GM23248 (cell line): ENCODE measurements around the gene ITM2C. TPM values are rescaled to one million over a fixed set of nuclear protein-coding genes. Genes with fewer than 3 reads are reported as not detected.

Experiments
- DNase-seq: peaks from one replicate; pipeline ENCODE4 v3.0.0-alpha.2; 2015
- H2AFZ ChIP-seq: fragments of 200-600 bp; sonication (generic); 2 replicates; pipeline ENCODE4 v1.6.1; 2016; ENCODE audit warnings: antibody characterized with exemption
- H3F3A ChIP-seq: fragments of 200-600 bp; sonication (generic); 2 replicates; pipeline ENCODE4 v1.6.1; 2016; ENCODE audit warnings: mild to moderate bottlenecking, antibody characterized with exemption, mixed run types; ENCODE audit not compliant: insufficient read depth
- H3K27ac ChIP-seq: fragments of 200-600 bp; sonication (generic); 2 replicates; pipeline ENCODE4 v1.5.1; 2016; ENCODE audit warnings: mild to moderate bottlenecking
- H3K27me3 ChIP-seq: fragments of 200-600 bp; sonication (generic); replicated peaks from 2 replicates; pipeline ENCODE4 v1.6.1; 2016; ENCODE audit warnings: mild to moderate bottlenecking; ENCODE audit not compliant: insufficient read depth
- H3K36me3 ChIP-seq: fragments of 200-600 bp; sonication (generic); 2 replicates; pipeline ENCODE4 v1.6.1; 2016; ENCODE audit warnings: low read depth, mild to moderate bottlenecking
- H3K4me1 ChIP-seq: fragments of 200-600 bp; sonication (generic); 2 replicates; pipeline ENCODE4 v1.6.1; 2016; ENCODE audit warnings: mild to moderate bottlenecking; ENCODE audit not compliant: insufficient read depth
- H3K4me2 ChIP-seq: fragments of 200-600 bp; sonication (generic); one replicate; pipeline ENCODE4 v1.6.1; 2016; ENCODE audit warnings: mild to moderate bottlenecking; ENCODE audit not compliant: unreplicated experiment
- H3K4me3 ChIP-seq: fragments of 200-600 bp; sonication (generic); 2 replicates; pipeline ENCODE4 v1.5.1; 2016; ENCODE audit warnings: mild to moderate bottlenecking
- H3K79me2 ChIP-seq: fragments of 200-600 bp; sonication (generic); 2 replicates; pipeline ENCODE4 v1.6.1; 2016; ENCODE audit warnings: mild to moderate bottlenecking; ENCODE audit not compliant: insufficient read depth
- H3K9ac ChIP-seq: fragments of 200-600 bp; sonication (generic); 2 replicates; pipeline ENCODE4 v1.6.1; 2016; ENCODE audit warnings: mild to moderate bottlenecking
- H3K9me2 ChIP-seq: fragments of 200-600 bp; sonication (generic); 2 replicates; pipeline ENCODE4 v1.6.1; 2016; ENCODE audit warnings: mixed run types, mild to moderate bottlenecking, moderate library complexity; ENCODE audit not compliant: insufficient read depth
- H3K9me3 ChIP-seq: fragments of 200-600 bp; sonication (generic); one replicate; pipeline ENCODE4 v1.6.1; 2017; ENCODE audit warnings: low read depth
- H4K20me1 ChIP-seq: fragments of 200-600 bp; sonication (generic); 2 replicates; pipeline ENCODE4 v1.6.0; 2016; ENCODE audit not compliant: insufficient read depth
- EZH2 ChIP-seq: fragments of 200-600 bp; sonication (generic); IDR thresholded peaks from 2 replicates; pipeline ENCODE4 v1.6.1; 2018; ENCODE audit warnings: antibody characterized with exemption, mild to moderate bottlenecking; ENCODE audit not compliant: insufficient read depth, poor library complexity, severe bottlenecking
- EZH2phosphoT487 ChIP-seq: fragments of 200-600 bp; sonication (generic); IDR thresholded peaks from 2 replicates; pipeline ENCODE4 v1.6.1; 2018; ENCODE audit warnings: antibody characterized with exemption, moderate library complexity, mild to moderate bottlenecking, low read depth; ENCODE audit not compliant: insufficient read depth
- WGBS, 2 experiments: methylation state at CpG; one replicate each; pipeline ENCODE4 v1.1.6; 2015 to 2017; ENCODE audit warnings: low lambda C conversion rate in 2 of 2, low coverage in 1 of 2; ENCODE audit errors: missing lambda C conversion rate in 2 of 2; 5-methylcytosine and 5-hydroxymethylcytosine counted together
- in situ Hi-C: fragments of 300-500 bp; cut with MboI; formaldehyde crosslinking; loops from 2 replicates; pipeline ENCODE4 v1.15.0; 2020
- polyA plus RNA-seq: library from polyadenylated mRNA; unstranded; fragments of >200 nt; fragmentation: Nextera tagmentation; extraction: Ambion mirVana; gene quantifications from 2 replicates; pipeline ENCODE4 v1.2.1, GENCODE V29; 2016
- total RNA-seq: library from RNA; depleted of rRNA; stranded (reverse); fragments of >200 nt; shearing (Covaris generic); gene quantifications from 2 replicates; pipeline ENCODE4 v1.2.3, GENCODE V29; 2014

ITM2C gene
- total and polyA plus RNA-seq, 2 experiments from 2014 or later, result 38.9 to 47.3 TPM

- Histone ChIP-seq H4K20me1 (no peaks in the 10 kb centered on the region), H3K9me3 (no peaks in the 10 kb centered on the region), H3F3A (no peaks in the 10 kb centered on the region), H3K4me2 (no peak overlapping the region), H3K4me1 (no peaks in the 10 kb centered on the region), H3K36me3 (no peaks in the 10 kb centered on the region), H2AFZ (no peak overlapping the region), H3K27ac (no peak overlapping the region), H3K9me2 (no peaks in the 10 kb centered on the region), H3K79me2 (no peaks in the 10 kb centered on the region), H3K27me3 (peaks cover 15% of the 10 kb centered on the region; the same call in 1 of the 2 replicates), H3K4me3 (no peak overlapping the region), H3K9ac (no peak overlapping the region)
- TF ChIP-seq EZH2phosphoT487 (no peak), EZH2 (no peak)
- 27 to 35% methylated on average over 5 of the region's 5 CpGs for WGBS, 2 experiments
- DNase-seq, result no peak
- in situ Hi-C loops, result no loop called here
Observed at GRCh38 chr2:230886206-230886605, 21.5 kb downstream of the ITM2C start.

- TF ChIP-seq EZH2phosphoT487 (no peak), EZH2 (no peak)
- no peaks in the 10 kb centered on the region for H3F3A ChIP-seq
- no peak overlapping the region for H3K4me3 ChIP-seq
- no peak for DNase-seq
- H3K9me3 ChIP-seq, result no peaks in the 10 kb centered on the region
- H3K4me2 ChIP-seq, result no peak overlapping the region
- no peaks in the 10 kb centered on the region for H3K4me1 ChIP-seq
- no peaks in the 10 kb centered on the region for H4K20me1 ChIP-seq
- in situ Hi-C loops, result no loop called here
- H3K27ac ChIP-seq, result no peak overlapping the region
- no peak overlapping the region for H2AFZ ChIP-seq
- H3K79me2 ChIP-seq, result no peaks in the 10 kb centered on the region
- no peaks in the 10 kb centered on the region for H3K9me2 ChIP-seq
- 45 to 52% methylated on average over 13 to 14 of the region's 14 CpGs for WGBS, 2 experiments
- no peak overlapping the region for H3K9ac ChIP-seq
- peaks cover 15% of the 10 kb centered on the region; the same call in 1 of the 2 replicates for H3K27me3 ChIP-seq
- no peaks in the 10 kb centered on the region for H3K36me3 ChIP-seq
Observed at GRCh38 chr2:230886671-230887071, 21.9 kb downstream of the ITM2C start.

GRCh38 chr2:230887342-230887741, 22.6 kb downstream of the ITM2C start:
- H3K36me3 ChIP-seq, result no peaks in the 10 kb centered on the region
- no peak for DNase-seq
- no peak overlapping the region for H3K4me2 ChIP-seq
- 54 to 59% methylated on average over 7 of the region's 7 CpGs for WGBS, 2 experiments
- in situ Hi-C loops, result no loop called here
- H3K27me3 ChIP-seq, result peaks cover 15% of the 10 kb centered on the region; the same call in 1 of the 2 replicates
- H2AFZ ChIP-seq, result no peak overlapping the region
- no peaks in the 10 kb centered on the region for H3F3A ChIP-seq
- no peaks in the 10 kb centered on the region for H3K9me3 ChIP-seq
- TF ChIP-seq EZH2phosphoT487, result no peak
- no peak for TF ChIP-seq EZH2
- no peaks in the 10 kb centered on the region for H3K79me2 ChIP-seq
- H4K20me1 ChIP-seq, result no peaks in the 10 kb centered on the region
- H3K4me3 ChIP-seq, result no peak overlapping the region
- H3K4me1 ChIP-seq, result no peaks in the 10 kb centered on the region
- no peak overlapping the region for H3K9ac ChIP-seq
- no peaks in the 10 kb centered on the region for H3K9me2 ChIP-seq
- no peak overlapping the region for H3K27ac ChIP-seq

GRCh38 chr2:230888824-230889400, 24.2 kb downstream of the ITM2C start:
- Histone ChIP-seq H3K4me2 (no peak overlapping the region), H2AFZ (no peak overlapping the region), H3K9ac (no peak overlapping the region), H3K9me2 (no peaks in the 10 kb centered on the region), H3F3A (no peaks in the 10 kb centered on the region), H4K20me1 (no peaks in the 10 kb centered on the region), H3K4me1 (no peaks in the 10 kb centered on the region), H3K9me3 (no peaks in the 10 kb centered on the region), H3K79me2 (no peaks in the 10 kb centered on the region), H3K27ac (no peak overlapping the region), H3K36me3 (no peaks in the 10 kb centered on the region), H3K27me3 (peaks cover 22% of the 10 kb centered on the region; the same call in 1 of the 2 replicates), H3K4me3 (no peak overlapping the region)
- 66 to 69% methylated on average over 14 of the region's 14 CpGs for WGBS, 2 experiments
- in situ Hi-C loops, result no loop called here
- no peak for DNase-seq
- TF ChIP-seq EZH2phosphoT487, result no peak
- no peak for TF ChIP-seq EZH2
